GM12878 (cell line): ENCODE data around the gene TEAD4. TPM values are rescaled to one million over a fixed set of nuclear protein-coding genes. Genes with fewer than 3 reads are reported as not detected.
A peak's percentile ranks its signal among the peaks of the same experiment; 100 is the strongest.

ENCODE experiments used
- ATAC-seq: fragments of 200-7000 bp; cut with Tn5 transposase; 3 replicates; pipeline ENCODE4 v1.9.1; 2020; ENCODE audit warnings: mild to moderate bottlenecking, moderate library complexity
- BruUV-seq: library from RNA; stranded (reverse); fragments of 400-500 nt; replicated peaks from 2 replicates; lab custom pipeline; 2021; lab: Mats Ljungman, UMichigan
- CTCF ChIA-PET: fragments of 300-600 bp; sonication (Branson Sonifier 250); formaldehyde crosslinking; extraction: SDS; loops from one replicate; lab custom pipeline; 2021; ENCODE audit warnings: inconsistent platforms; lab: Yijun Ruan, JAX
- POLR2A ChIA-PET: fragments of 350-600 bp; formaldehyde crosslinking; extraction: SDS; loops from one replicate; lab custom pipeline; 2021; ENCODE audit warnings: inconsistent platforms; lab: Charles Lee
- RAD21 ChIA-PET: fragments of 300-600 bp; sonication (Branson Sonifier 250); formaldehyde crosslinking; loops from one replicate; lab custom pipeline; 2023; ENCODE audit warnings: antibody characterized with exemption; ENCODE audit not compliant: unreplicated experiment; lab: Charles Lee
- SMC1A ChIA-PET: fragments of 300-600 bp; sonication (Branson Sonifier 250); formaldehyde crosslinking; loops from one replicate; lab custom pipeline; 2023; ENCODE audit not compliant: unreplicated experiment, uncharacterized antibody; lab: Charles Lee
- DNase-seq: peaks from one replicate; pipeline ENCODE4 v3.0.0-alpha.2; 2011; ENCODE audit warnings: low read depth, low spot score
- FAIRE-seq: peaks from 3 replicates; lab custom pipeline; 2011; peaks lifted over from hg19 to GRCh38; lab: Jason Lieb, UNC
- H2AFZ ChIP-seq: 2 replicates; pipeline ENCODE4 v1.6.0; 2011; ENCODE audit warnings: low read depth, low read length, control low read depth; ENCODE audit not compliant: control insufficient read depth
- H3K27ac ChIP-seq: 2 replicates; pipeline ENCODE4 v1.5.1; 2011; ENCODE audit warnings: control low read depth; ENCODE audit not compliant: control insufficient read depth, insufficient read depth
- H3K27me3 ChIP-seq, 2 experiments: replicated peaks in 1 of 2; 2 replicates each; pipeline versions ENCODE4 v1.6.0 to v1.6.1; 2011; ENCODE audit warnings: low read length in 1 of 2; ENCODE audit not compliant: control insufficient read depth in 2 of 2, insufficient read depth in 2 of 2
- H3K36me3 ChIP-seq, 2 experiments: 2 replicates each; pipeline ENCODE4 v1.5.1; 2011; ENCODE audit warnings: low read length in 1 of 2; ENCODE audit not compliant: control insufficient read depth in 2 of 2, insufficient read depth in 2 of 2
- H3K4me1 ChIP-seq: 2 replicates; pipeline ENCODE4 v1.6.1; 2011; ENCODE audit warnings: mild to moderate bottlenecking, low read length, moderate library complexity, mixed read lengths; ENCODE audit not compliant: control insufficient read depth, insufficient read depth
- H3K4me2 ChIP-seq: 2 replicates; pipeline ENCODE4 v1.6.0; 2011; ENCODE audit warnings: control low read depth; ENCODE audit not compliant: control insufficient read depth, insufficient read depth
- H3K4me3 ChIP-seq: fragments of 200-600 bp; sonication (generic); 2 replicates; pipeline ENCODE4 v1.5.1; 2016
- H3K79me2 ChIP-seq: 2 replicates; pipeline ENCODE4 v1.6.0; 2011; ENCODE audit warnings: low read length; ENCODE audit not compliant: control insufficient read depth, insufficient read depth
- H3K9ac ChIP-seq: 2 replicates; pipeline ENCODE4 v1.8.0; 2011; ENCODE audit warnings: low read length, control low read depth, mixed read lengths; ENCODE audit not compliant: control insufficient read depth, insufficient read depth
- H3K9me3 ChIP-seq: replicated peaks from 3 replicates; pipeline ENCODE4 v1.5.1; 2011; ENCODE audit warnings: mild to moderate bottlenecking, low read length; ENCODE audit not compliant: control insufficient read depth, insufficient read depth
- H4K20me1 ChIP-seq: 2 replicates; pipeline ENCODE4 v1.6.0; 2011; ENCODE audit not compliant: control insufficient read depth, insufficient read depth
- ATF3 ChIP-seq: IDR thresholded peaks from 2 replicates; pipeline ENCODE4 v1.6.1; 2011; ENCODE audit warnings: low read depth, mild to moderate bottlenecking, low read length, moderate library complexity, borderline replicate concordance; ENCODE audit errors: extremely low read depth
- GATAD2B ChIP-seq: fragments of 450-650 bp; conservative IDR thresholded peaks from 2 replicates; pipeline ENCODE4 v1.6.1; 2017; ENCODE audit warnings: low read depth, mild to moderate bottlenecking, moderate library complexity
- IKZF1 ChIP-seq: fragments of 450-650 bp; conservative IDR thresholded peaks from 2 replicates; pipeline ENCODE4 v1.6.1; 2017; ENCODE audit warnings: antibody characterized with exemption, mild to moderate bottlenecking
- JUNB ChIP-seq: IDR thresholded peaks from 2 replicates; pipeline ENCODE4 v1.6.1; 2016; ENCODE audit warnings: antibody characterized with exemption, mild to moderate bottlenecking
- KDM1A ChIP-seq: fragments of 200-600 bp; sonication (generic); IDR thresholded peaks from 2 replicates; pipeline ENCODE4 v1.6.1; 2016; ENCODE audit warnings: borderline replicate concordance
- NR2C1 ChIP-seq: fragments of 450-650 bp; IDR thresholded peaks from 2 replicates; pipeline ENCODE4 v1.6.1; 2017; ENCODE audit warnings: antibody characterized with exemption, mild to moderate bottlenecking, moderate library complexity
- PML ChIP-seq: IDR thresholded peaks from 2 replicates; pipeline ENCODE4 v1.6.1; 2012; ENCODE audit warnings: low read length, inconsistent platforms
- RELA ChIP-seq: fragments of 450-650 bp; IDR thresholded peaks from 2 replicates; pipeline ENCODE4 v1.8.0; 2014; ENCODE audit warnings: borderline replicate concordance; ENCODE audit not compliant: partially characterized antibody
- SMAD5 ChIP-seq: IDR thresholded peaks from 2 replicates; pipeline ENCODE4 v1.6.1; 2016; ENCODE audit warnings: antibody characterized with exemption, low read depth
- SRF ChIP-seq, 2 experiments: IDR thresholded peaks; 2 replicates each; pipeline ENCODE4 v1.6.1; 2011; ENCODE audit warnings: low read depth in 2 of 2, low read length in 2 of 2, mild to moderate bottlenecking in 1 of 2, moderate library complexity in 1 of 2
- TCF3 ChIP-seq: IDR thresholded peaks from 2 replicates; pipeline ENCODE4 v1.6.1; 2012; ENCODE audit warnings: low read depth, mild to moderate bottlenecking, low read length, borderline replicate concordance; ENCODE audit not compliant: insufficient read depth
- WGBS: methylation state at CpG from one replicate; pipeline ENCODE4 v1.1.6; 2016; ENCODE audit warnings: low lambda C conversion rate; ENCODE audit not compliant: insufficient replicate concordance, insufficient coverage; ENCODE audit errors: missing lambda C conversion rate; 5-methylcytosine and 5-hydroxymethylcytosine counted together
- in situ Hi-C: fragments of 300-500 bp; cut with MboI; formaldehyde crosslinking; loops from 9 replicates; pipeline ENCODE4 v1.14.3; 2018; ENCODE audit warnings: mixed read lengths
- intact Hi-C: fragments of 100-400 bp; cut with micrococcal nuclease; formaldehyde crosslinking; loops from one replicate; pipeline ENCODE4 v1.14.2; 2022; ENCODE audit not compliant: unreplicated experiment
- polyA plus RNA-seq, 11 experiments: library from polyadenylated mRNA; depleted of rRNA in 4 of 11; unstranded in 6 of 11; stranded (reverse) in 5 of 11; fragments of >200 nt; fragmentation: Nextera tagmentation in 4 of 11; fragmentation: Illumina TruSeq in 1 of 11; extraction: Ambion mirVana in 4 of 11; extraction: Trizol in 1 of 11; gene quantifications; 1 replicate in 1 of 11; 2 replicates in 10 of 11; pipeline versions ENCODE4 v1.2.1 to v1.2.3, GENCODE V29; 2011 to 2016; ENCODE audit warnings: inconsistent platforms in 2 of 11, missing spikeins in 2 of 11, low read depth in 1 of 11
- total RNA-seq, 4 experiments: library from RNA; depleted of rRNA in 3 of 4; stranded (reverse); fragments of >200 nt in 3 of 4; fragmentation: Illumina TruSeq in 1 of 4; extraction: Trizol in 1 of 4; gene quantifications; 2 replicates each; pipeline versions ENCODE4 v1.2.1 to v1.2.3, GENCODE V29; 2013 to 2021
- TF ChIP-seq, protein P1 (sequence below): IDR thresholded peaks from 2 replicates; pipeline ENCODE4 v1.6.1; 2011; ENCODE audit warnings: mild to moderate bottlenecking, low read depth, low read length, moderate library complexity; ENCODE audit not compliant: insufficient replicate concordance

TEAD4 gene
- total and polyA plus RNA-seq, 10 of the 15 experiments (the other 5 are each of a cell fraction or from before 2014, with no cell fraction given): 0.04 to 0.68 (median 0.31) TPM; not detected in 4

- TF ChIP-seq ATF3: no peak
- TF ChIP-seq, protein P1, sequence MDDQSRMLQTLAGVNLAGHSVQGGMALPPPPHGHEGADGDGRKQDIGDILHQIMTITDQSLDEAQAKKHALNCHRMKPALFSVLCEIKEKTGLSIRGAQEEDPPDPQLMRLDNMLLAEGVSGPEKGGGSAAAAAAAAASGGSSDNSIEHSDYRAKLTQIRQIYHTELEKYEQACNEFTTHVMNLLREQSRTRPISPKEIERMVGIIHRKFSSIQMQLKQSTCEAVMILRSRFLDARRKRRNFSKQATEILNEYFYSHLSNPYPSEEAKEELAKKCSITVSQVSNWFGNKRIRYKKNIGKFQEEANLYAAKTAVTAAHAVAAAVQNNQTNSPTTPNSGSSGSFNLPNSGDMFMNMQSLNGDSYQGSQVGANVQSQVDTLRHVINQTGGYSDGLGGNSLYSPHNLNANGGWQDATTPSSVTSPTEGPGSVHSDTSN: no peak
- no peak for TF ChIP-seq NR2C1
- TF ChIP-seq SRF (IDR thresholded peaks at IDR 0.05; ENCODE audit: low read depth in 2 of 2, low read length in 2 of 2): peak; percentile 34 to 88; a peak in 2 of 4 replicates
- TF ChIP-seq SMAD5: no peak
- TF ChIP-seq TCF3: no peak
- 0 out of 2 replicates have a peak, but pooled peaks have one; percentile 35 for TF ChIP-seq GATAD2B
- TF ChIP-seq PML: no peak
- no peak for TF ChIP-seq KDM1A
Measured at GRCh38 chr12:3076730-3077571, 117.8 kb downstream of the TEAD4 start, which contains the start of gene TSPAN9 (continued).

- Histone ChIP-seq H3K4me1 (no peaks in the 10 kb centered on the region; the same call in 1 of the 2 replicates), H3K27me3 (peaks cover 0 to 6% of the 10 kb centered on the region in 2 experiments)
- POLR2A ChIA-PET: no interaction called here
- intact Hi-C loops: no loop called here
- TF ChIP-seq RELA (no peak), IKZF1 (no peak), JUNB (no peak)
- TF ChIP-seq, all 136 proteins: peak for 0
- no peaks in the 10 kb centered on the region for H3K79me2 ChIP-seq
- no peaks in the 10 kb centered on the region for H3K9me3 ChIP-seq
- ATAC-seq (no peak), DNase-seq (no peak), FAIRE-seq (no peak)
- no peaks in the 10 kb centered on the region for H3K36me3 ChIP-seq
- no TSS peak for BruUV-seq
- H4K20me1 ChIP-seq: no peaks in the 10 kb centered on the region
- in situ Hi-C loops: loop anchor here (5.0 kb wide), 1 partner anchor 195 kb away; no protein-coding TSS in a partner anchor
- no peak overlapping the region for H3K9ac ChIP-seq
- CTCF ChIA-PET: interaction anchor here (1.4 kb wide), 1 partner anchor 198 kb away, joined by 4 read pairs; no protein-coding TSS in a partner anchor
- RAD21 ChIA-PET: interaction anchor here (0.6 kb wide), 1 partner anchor 22 kb away, joined by 3 read pairs; no protein-coding TSS in a partner anchor
- SMC1A ChIA-PET: no interaction called here
- peak overlapping the region; percentile 34; the same call in 1 of the 2 replicates for H2AFZ ChIP-seq
- peak overlapping the region; percentile 67; the same call in 1 of the 2 replicates for H3K4me2 ChIP-seq
- 4% methylated on average over 11 of the region's 32 CpGs for WGBS
- H3K27ac ChIP-seq: no peak overlapping the region
- H3K4me3 ChIP-seq: peak overlapping the region; percentile 55; the same call in 1 of the 2 replicates
Measured at GRCh38 chr12:3077572-3078081, 118.4 kb downstream of the TEAD4 start.
